Suppressor macrophage treated with lipopolysaccharide for 1 hour (primary cell): ENCODE data around the gene RHOV.

ENCODE experiments used
- DNase-seq, 3 donors: peaks; one replicate each; pipeline ENCODE4 v3.0.0-alpha.2; 2020 to 2022

RHOV gene

DNA sequence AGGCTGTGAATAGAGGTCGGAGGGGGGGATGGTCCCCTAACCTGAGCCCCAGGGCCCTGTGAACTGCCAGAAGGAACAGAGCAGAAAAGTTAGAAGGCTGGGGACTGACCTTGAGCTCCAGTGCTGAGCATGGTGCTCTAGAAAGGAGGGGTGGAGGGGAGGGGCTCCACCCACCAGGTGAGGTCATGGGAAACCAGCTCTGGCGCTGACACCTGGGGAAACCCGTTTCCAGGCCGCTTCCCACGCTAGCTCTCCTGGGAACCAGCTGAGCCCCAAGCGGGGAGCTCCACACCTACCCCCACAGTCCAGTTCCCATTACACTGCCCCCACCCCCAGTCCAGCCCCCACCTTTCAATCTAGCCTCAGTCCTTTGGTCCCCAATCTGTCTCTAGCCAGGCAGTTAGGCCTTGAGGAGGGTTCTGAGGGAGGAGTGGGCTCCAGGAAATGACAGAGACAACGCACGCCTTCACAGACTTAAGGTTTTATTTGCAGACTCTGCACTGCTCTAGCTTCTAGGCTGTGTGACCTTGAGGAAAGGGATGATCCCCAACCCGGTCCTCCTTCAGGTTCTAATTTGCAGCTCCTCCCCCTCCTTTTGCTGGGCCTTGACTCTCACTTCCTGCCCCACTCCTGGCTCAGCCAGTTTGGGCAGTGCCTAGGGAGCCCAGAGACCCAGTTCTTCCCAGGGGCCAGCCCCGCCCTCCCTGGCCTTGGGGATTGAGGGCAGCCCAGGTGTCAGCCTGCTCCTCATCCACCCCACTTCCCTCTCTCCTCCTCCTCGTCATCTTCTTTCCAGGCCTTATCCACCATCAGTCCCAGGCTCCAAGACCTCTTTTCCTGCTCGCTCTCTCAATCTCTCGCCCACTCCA, 2.1 kb downstream of the RHOV start:
- DNase-seq, result peak; percentile 50 to 75 (median 69)

- no peak for DNase-seq
Measured at GRCh38 chr15:40870716-40871115, 3.3 kb downstream of the RHOV start.

- no peak for DNase-seq
Measured at GRCh38 chr15:40869686-40870085, 4.3 kb downstream of the RHOV start.

- no peak for DNase-seq
Measured at GRCh38 chr15:40867199-40867598, 6.8 kb downstream of the RHOV start.

DNA sequence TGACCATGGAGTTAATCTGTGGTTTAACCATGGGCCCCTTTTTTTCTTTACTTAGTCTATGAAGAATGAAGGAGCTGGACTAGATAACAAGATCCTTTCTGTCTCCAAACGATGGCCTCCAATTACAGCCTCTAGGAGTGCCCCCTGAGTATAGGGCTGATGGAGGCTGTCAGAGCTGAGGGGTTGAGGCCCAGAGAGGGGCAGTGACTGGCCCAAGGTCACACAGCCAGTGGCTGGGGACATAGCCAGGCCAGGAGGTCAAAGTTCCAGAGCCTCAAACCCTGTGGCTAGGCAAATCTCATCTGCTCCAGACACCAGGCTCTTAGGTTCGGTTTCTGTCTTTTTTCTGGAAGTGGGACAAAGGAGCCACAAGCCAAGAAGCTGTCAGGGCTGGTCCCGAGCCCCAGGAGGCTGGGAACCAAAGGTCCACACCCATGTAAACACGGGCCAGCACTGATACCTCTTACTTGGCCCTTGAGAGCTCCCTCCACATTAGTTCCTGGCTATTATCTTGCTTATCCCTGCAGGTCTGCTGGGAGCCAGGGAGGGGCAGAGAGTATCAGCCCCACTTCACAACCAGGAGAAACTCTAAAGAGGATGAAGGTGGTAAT, 10.3 kb downstream of the RHOV start:
- DNase-seq, result no peak

DNA sequence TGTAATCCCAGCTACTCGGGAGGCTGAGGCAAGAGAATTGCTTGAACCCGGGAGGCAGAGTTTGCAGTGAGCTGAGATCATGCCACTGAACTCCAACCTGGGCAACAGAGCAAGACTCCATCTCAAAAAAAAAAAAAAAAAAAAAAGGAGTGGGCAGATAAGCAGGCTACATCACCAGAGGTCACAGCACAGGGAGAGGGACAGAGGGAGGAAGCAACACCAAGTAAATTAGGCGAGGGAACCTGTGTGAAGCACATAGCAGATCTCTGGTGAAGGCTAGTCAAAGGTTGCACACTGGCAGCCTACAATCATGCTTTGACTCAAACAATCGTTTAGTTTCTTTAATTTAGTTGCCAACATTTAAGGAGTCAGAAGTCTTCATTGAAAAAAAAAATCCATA, 12.9 kb downstream of the RHOV start:
- DNase-seq, result peak in 1 of 3 donors; percentile 27

GRCh38 chr15:40859206-40859851, 14.7 kb downstream of the RHOV start:
- DNase-seq, result peak; percentile 67 to 89 (median 75)

DNA sequence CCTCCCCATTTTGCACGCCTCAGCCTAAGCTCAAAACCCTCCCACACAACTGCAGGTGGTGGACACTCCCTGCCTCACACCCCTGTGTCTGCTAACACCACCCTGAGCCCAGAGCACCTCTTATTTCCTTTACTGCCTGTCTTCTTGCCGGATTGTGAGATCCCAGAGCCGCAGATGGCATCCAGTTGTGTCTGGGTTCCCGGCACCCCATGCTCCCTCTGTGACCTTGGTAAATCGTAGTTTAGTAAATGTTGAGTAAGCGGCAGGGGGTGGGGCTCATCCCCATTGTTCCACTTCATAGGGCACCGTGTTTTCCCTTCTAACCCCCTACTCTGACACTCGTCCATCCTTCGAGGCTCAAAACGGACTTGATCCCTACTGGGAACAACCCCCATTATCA, 15.3 kb downstream of the RHOV start:
- no peak for DNase-seq

DNA sequence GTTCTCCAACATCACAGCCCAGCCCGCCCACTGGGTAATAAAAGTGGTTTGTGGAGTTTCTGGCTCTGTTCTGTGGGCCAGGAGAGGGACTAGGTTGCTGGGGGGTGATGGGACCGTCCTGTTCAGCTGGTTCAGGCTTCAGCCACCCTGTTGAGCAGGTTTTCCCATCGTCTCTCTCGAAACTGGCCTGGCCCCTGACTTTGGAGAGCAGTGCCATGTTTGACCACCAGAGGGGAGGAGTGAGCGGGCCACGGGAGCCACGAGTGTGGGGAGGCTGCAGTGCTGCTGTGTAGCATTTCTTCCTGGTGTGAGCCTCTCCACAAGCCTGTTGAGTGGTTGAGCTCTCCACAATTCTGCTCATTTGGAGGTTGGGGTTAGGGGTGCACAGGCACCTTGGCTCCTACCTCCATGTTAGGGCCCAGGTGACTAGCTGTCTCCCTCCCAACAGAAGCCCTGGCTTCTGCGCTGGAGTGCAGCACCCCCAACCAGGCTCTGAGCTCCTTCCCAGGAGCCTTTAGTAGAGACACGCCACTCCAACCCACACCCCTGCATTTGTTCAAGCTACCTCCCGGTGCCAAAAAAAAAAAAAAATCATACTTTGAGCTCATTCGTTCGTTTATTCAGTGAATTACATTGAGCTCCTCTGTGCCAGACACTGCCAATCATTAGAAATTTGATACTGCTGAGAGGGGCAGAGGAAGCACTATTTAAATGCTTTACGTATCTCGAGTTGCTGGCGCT, 16.3 kb downstream of the RHOV start:
- DNase-seq, result peak; percentile 70 to 82 (median 81)

GRCh38 chr15:40856746-40857145, 17.3 kb downstream of the RHOV start:
- no peak for DNase-seq

DNA sequence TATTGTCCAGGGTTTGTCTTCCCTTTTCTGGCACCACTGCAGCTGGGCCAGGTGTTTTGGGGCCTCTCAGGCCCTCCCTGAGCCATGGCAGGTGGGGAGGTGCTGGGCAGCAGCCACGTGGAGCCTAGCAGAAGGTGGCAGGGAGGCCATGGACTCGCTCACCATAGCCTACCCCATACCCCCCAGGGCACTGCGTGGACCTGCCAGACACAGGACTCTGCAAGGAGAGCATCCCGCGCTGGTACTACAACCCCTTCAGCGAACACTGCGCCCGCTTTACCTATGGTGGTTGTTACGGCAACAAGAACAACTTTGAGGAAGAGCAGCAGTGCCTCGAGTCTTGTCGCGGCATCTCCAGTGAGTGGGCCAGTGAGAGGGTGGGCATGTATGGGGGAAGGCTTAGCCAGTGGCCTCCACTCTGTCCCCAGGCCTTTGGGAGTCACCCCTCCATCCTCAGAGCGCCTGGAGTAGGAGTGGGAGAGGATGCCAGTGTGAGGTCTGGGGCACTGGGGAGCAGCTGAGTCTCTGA, 18.3 kb downstream of the RHOV start:
- DNase-seq, result no peak

GRCh38 chr15:40854161-40854560, 19.9 kb downstream of the RHOV start:
- DNase-seq, result no peak

GRCh38 chr15:40853241-40853890, 20.7 kb downstream of the RHOV start:
- DNase-seq, result no peak

DNA sequence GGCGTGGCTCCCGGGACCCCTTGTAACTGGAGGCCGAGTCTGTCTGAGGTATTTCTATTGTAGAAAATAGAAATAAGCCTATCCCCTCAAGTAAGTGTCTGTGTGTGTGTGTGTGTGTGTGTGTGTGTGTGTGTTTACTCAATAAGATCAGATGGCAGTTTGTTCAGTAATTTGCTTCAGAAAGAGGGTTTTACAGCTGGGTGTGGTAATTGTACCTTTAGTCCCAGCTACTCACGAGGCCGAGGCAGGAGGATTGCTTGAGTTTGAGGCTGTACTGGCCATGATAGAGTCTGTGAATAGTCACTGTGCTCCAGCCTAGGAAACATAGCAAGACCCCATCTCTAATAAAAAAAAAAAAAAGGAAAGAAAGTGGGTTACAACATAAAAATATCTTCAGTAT, 21.5 kb downstream of the RHOV start:
- no peak for DNase-seq

DNA sequence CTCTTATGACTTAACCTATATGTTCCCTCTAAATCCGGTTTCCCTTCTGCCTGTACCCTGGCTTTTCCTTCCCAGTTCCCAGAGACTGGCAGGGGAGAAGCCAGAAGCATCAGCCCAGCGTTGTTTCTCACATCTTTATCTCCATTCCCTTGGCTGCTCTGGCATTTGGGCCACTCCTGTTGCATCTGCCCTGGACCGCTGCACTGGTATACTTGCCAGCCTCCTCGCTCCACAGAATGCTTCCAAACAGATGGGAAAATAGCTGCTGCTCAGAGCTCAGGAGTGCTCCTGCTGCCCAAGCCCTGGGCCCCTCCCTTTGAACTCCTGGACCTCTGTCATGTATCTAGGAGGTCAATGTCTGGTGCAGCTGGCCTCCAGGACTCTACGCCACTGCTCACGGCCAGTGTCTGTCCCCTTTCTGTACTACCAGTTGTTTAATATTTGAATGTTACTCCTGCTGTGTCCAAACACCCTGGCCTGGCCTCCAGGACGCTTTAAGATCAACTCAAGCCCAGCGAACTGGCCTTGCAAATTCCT, 23.4 kb downstream of the RHOV start:
- DNase-seq, result no peak

GRCh38 chr15:40847223-40847961, 26.6 kb downstream of the RHOV start:
- peak; percentile 88 to 91 (median 89) for DNase-seq

- peak; percentile 72 to 88 (median 77) for DNase-seq
Measured at GRCh38 chr15:40846841-40847222, 27.2 kb downstream of the RHOV start.

DNA sequence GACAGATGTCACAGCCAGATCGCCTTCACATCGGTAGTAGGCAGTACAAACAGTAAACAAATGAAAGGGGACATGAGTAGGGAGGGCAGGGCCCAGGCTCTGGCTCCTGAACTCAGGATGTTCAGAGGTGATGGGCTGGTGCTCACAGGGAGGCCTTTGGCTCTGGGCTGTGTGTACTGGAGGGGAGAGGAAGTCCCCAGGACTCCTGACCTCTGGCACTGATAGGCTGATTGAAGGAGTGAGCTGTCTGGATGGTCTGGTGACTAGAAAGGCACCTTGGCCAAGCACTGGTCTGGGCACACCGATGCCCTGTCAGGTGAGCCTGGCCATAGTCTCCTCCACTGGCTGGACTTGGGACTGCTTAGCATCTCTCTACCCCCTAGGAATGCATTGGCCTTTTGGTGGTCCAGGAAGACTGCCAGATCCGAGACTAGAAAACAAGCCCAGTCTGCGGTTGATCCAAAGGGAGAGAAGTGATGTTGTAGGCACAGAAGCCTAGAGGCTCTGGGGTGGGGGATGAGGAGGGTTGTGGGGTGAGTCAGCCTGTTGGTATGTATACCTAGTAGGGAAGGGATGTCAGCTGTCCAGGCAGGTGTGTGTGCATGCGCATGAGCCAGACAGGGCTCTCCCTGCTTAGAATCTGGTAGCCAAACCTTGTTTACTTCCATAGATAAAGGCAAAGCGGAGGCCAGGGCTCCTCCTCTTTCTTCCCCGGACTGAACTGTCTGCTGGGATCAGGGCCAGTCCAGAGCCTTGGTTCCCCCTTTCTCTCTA, 28.3 kb downstream of the RHOV start:
- DNase-seq, result peak in 1 of 3 donors; percentile 23

GRCh38 chr15:40845036-40845435, 29.0 kb downstream of the RHOV start:
- peak; percentile 25 to 46 (median 45) for DNase-seq

- DNase-seq, result peak; percentile 42 to 67 (median 52)
Measured at GRCh38 chr15:40844696-40845030, 29.4 kb downstream of the RHOV start.
